WTC11 (cell line): Measurements from ENCODE around the gene NRIP2. TPM values are rescaled to one million over a fixed set of nuclear protein-coding genes. Genes with fewer than 3 reads are reported as not detected.

Source experiments
- ATAC-seq: fragments of 200-7000 bp; cut with Tn5 transposase; 2 replicates; pipeline ENCODE4 v1.10.0; 2021; ENCODE audit warnings: mild to moderate bottlenecking, moderate library complexity
- CTCF ChIA-PET: fragments of 300-600 bp; sonication (Branson Sonifier 250); formaldehyde crosslinking; loops from one replicate; lab custom pipeline; 2021; ENCODE audit warnings: antibody characterized with exemption; lab: Charles Lee
- POLR2A ChIA-PET: fragments of 350-600 bp; sonication (Branson Sonifier 250); formaldehyde crosslinking; loops from one replicate; lab custom pipeline; 2021; ENCODE audit warnings: antibody characterized with exemption; lab: Charles Lee
- DNase-seq: peaks from one replicate; pipeline ENCODE4 v3.0.0; 2021; ENCODE audit warnings: low spot score
- H3K27ac Mint-ChIP-seq: 2 replicates; pipeline ENCODE4 v1.8.0; 2021; ENCODE audit warnings: mixed read lengths
- H3K27me3 Mint-ChIP-seq: 2 replicates; pipeline ENCODE4 v1.8.0; 2021; ENCODE audit warnings: low read depth, mild to moderate bottlenecking, moderate library complexity, mixed read lengths
- H3K36me3 Mint-ChIP-seq: 2 replicates; pipeline ENCODE4 v1.8.0; 2021; ENCODE audit warnings: mixed read lengths
- H3K4me1 Mint-ChIP-seq: 2 replicates; pipeline ENCODE4 v1.8.0; 2022; ENCODE audit warnings: mixed read lengths
- H3K4me3 Mint-ChIP-seq: 2 replicates; pipeline ENCODE4 v1.8.0; 2021; ENCODE audit warnings: mild to moderate bottlenecking, moderate library complexity, mixed read lengths
- H3K9me3 Mint-ChIP-seq: 2 replicates; pipeline ENCODE4 v1.8.0; 2021; ENCODE audit warnings: mixed read lengths
- ATF1 ChIP-seq: sonication (generic); formaldehyde crosslinking; IDR thresholded peaks from 2 replicates; pipeline ENCODE4 v1.8.1; 2023; ENCODE audit warnings: mild to moderate bottlenecking, moderate library complexity, missing genetic modification reagents
- CREB1 ChIP-seq: sonication (generic); formaldehyde crosslinking; IDR thresholded peaks from 2 replicates; pipeline ENCODE4 v1.8.0; 2023; ENCODE audit warnings: mild to moderate bottlenecking, missing genetic modification reagents
- EMX1 ChIP-seq: fragments of 250-450 bp; sonication (Bioruptor Pico); IDR thresholded peaks from 2 replicates; pipeline ENCODE4 v1.8.0; 2021; ENCODE audit warnings: mild to moderate bottlenecking
- ETV6 ChIP-seq: sonication (generic); formaldehyde crosslinking; IDR thresholded peaks from 2 replicates; pipeline ENCODE4 v1.8.1; 2022; ENCODE audit warnings: mild to moderate bottlenecking, missing genetic modification reagents
- GABPB1 ChIP-seq: sonication (generic); formaldehyde crosslinking; IDR thresholded peaks from 2 replicates; pipeline ENCODE4 v1.8.1; 2023; ENCODE audit warnings: mild to moderate bottlenecking, missing genetic modification reagents
- GRHL2 ChIP-seq: fragments of 250-450 bp; sonication (Bioruptor Pico); IDR thresholded peaks from 2 replicates; pipeline ENCODE4 v1.8.0; 2022; ENCODE audit warnings: mild to moderate bottlenecking, moderate library complexity; ENCODE audit not compliant: insufficient replicate concordance, severe bottlenecking
- HMGA2 ChIP-seq: fragments of 250-450 bp; sonication (Bioruptor Pico); IDR thresholded peaks from 2 replicates; pipeline ENCODE4 v1.4.0; 2021; ENCODE audit warnings: mild to moderate bottlenecking, moderate library complexity
- MYBL2 ChIP-seq: sonication (generic); formaldehyde crosslinking; IDR thresholded peaks from 2 replicates; pipeline ENCODE4 v1.8.1; 2023; ENCODE audit warnings: mild to moderate bottlenecking, moderate library complexity, missing genetic modification reagents
- NFATC4 ChIP-seq: fragments of 250-450 bp; sonication (Bioruptor Pico); IDR thresholded peaks from 2 replicates; pipeline ENCODE4 v1.9.0; 2021; ENCODE audit warnings: mild to moderate bottlenecking
- SP1 ChIP-seq: sonication (generic); formaldehyde crosslinking; conservative IDR thresholded peaks from 2 replicates; pipeline ENCODE4 v1.8.1; 2022; ENCODE audit warnings: missing genetic modification reagents
- total RNA-seq: library from RNA; stranded (reverse); gene quantifications from 3 replicates; pipeline ENCODE4 v1.2.3, GENCODE V29; 2021
- TF ChIP-seq, protein P1 (sequence below): sonication (generic); formaldehyde crosslinking; IDR thresholded peaks from 2 replicates; pipeline ENCODE4 v1.8.1; 2023; ENCODE audit warnings: mild to moderate bottlenecking, missing genetic modification reagents, moderate library complexity
- TF ChIP-seq, protein P2 (sequence below): sonication (generic); formaldehyde crosslinking; IDR thresholded peaks from 2 replicates; pipeline ENCODE4 v1.8.1; 2022; ENCODE audit warnings: missing genetic modification reagents, borderline replicate concordance
- TF ChIP-seq, protein P3 (sequence below): fragments of 250-450 bp; sonication (Bioruptor Pico); IDR thresholded peaks from 2 replicates; pipeline ENCODE4 v1.9.0; 2021; ENCODE audit warnings: mild to moderate bottlenecking, borderline replicate concordance
- TF ChIP-seq, protein P4 (sequence below): sonication (generic); formaldehyde crosslinking; IDR thresholded peaks from 2 replicates; pipeline ENCODE4 v1.8.1; 2023; ENCODE audit warnings: mild to moderate bottlenecking, missing genetic modification reagents, borderline replicate concordance
- TF ChIP-seq, protein P5 (sequence below): sonication (generic); formaldehyde crosslinking; IDR thresholded peaks from 2 replicates; pipeline ENCODE4 v1.8.0; 2022; ENCODE audit warnings: mild to moderate bottlenecking, missing genetic modification reagents

NRIP2 gene
- total RNA-seq, 1 experiment from 2014 or later: not detected

DNA sequence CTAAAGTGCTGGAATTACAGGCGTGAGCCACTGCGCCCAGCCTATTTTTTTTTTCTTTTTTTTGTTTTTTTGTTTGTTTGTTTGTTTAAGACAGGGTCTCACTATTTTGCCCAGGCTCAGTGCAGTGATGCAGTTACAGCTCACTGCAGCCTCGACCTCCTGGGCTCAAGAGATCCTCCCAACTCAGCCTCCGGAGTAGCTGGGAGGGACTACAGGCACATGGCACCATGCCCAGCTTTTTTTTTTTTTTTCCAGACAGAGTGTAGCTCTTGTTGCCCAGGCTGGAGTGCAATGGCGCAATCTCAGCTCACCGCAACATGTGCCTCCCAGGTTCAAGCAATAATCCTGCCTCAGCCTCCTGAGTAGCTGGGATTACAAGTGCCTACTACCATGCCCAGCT is 28.1 kb downstream of the NRIP2 start:
- H3K4me1 Mint-ChIP-seq: peaks cover 3% of the 10 kb centered on the region; the same call in 1 of the 2 replicates
- POLR2A ChIA-PET: interaction anchor here (1.2 kb wide), 1 partner anchor 11 kb away, joined by 3 read pairs; no protein-coding TSS in a partner anchor
- H3K27me3 Mint-ChIP-seq: no peaks in the 10 kb centered on the region
- DNase-seq: no peak
- no peaks in the 10 kb centered on the region for H3K9me3 Mint-ChIP-seq
- TF ChIP-seq, protein P1, sequence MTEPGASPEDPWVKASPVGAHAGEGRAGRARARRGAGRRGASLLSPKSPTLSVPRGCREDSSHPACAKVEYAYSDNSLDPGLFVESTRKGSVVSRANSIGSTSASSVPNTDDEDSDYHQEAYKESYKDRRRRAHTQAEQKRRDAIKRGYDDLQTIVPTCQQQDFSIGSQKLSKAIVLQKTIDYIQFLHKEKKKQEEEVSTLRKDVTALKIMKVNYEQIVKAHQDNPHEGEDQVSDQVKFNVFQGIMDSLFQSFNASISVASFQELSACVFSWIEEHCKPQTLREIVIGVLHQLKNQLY (CRISPR knock-in tag): no peak
- no peak for TF ChIP-seq GRHL2 (CRISPR knock-in tag)
- TF ChIP-seq HMGA2 (CRISPR knock-in tag): no peak
- TF ChIP-seq, protein P2, sequence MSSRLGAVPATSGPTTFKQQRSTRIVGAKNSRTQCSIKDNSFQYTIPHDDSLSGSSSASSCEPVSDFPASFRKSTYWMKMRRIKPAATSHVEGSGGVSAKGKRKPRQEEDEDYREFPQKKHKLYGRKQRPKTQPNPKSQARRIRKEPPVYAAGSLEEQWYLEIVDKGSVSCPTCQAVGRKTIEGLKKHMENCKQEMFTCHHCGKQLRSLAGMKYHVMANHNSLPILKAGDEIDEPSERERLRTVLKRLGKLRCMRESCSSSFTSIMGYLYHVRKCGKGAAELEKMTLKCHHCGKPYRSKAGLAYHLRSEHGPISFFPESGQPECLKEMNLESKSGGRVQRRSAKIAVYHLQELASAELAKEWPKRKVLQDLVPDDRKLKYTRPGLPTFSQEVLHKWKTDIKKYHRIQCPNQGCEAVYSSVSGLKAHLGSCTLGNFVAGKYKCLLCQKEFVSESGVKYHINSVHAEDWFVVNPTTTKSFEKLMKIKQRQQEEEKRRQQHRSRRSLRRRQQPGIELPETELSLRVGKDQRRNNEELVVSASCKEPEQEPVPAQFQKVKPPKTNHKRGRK (CRISPR knock-in tag): no peak
- TF ChIP-seq SP1 (CRISPR knock-in tag): no peak
- no peak overlapping the region for H3K4me3 Mint-ChIP-seq
- H3K36me3 Mint-ChIP-seq: peaks cover 47% of the 10 kb centered on the region
- H3K27ac Mint-ChIP-seq: no peak overlapping the region
- no peak for ATAC-seq
- CTCF ChIA-PET: no interaction called here

DNA sequence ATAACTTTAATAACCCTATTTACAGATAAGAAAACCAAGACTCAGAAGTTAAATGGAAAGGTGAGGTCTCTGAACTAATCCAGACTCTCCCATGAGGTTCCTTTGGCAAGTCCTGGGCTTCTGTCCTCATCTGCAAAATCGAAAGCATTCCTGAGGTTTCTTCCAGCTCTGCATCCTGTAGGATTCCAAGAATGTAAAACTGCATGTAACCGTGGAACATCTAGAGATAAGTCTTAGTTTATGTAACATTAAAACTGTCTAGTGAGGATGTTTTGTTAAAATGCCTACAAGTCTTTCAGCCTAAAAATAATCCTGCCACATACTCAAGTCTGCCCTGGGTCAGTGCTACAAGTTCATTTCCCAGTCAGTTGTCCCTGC is 29.7 kb downstream of the NRIP2 start:
- Mint-ChIP-seq H3K4me1 (no peaks in the 10 kb centered on the region), H3K36me3 (peaks cover 63% of the 10 kb centered on the region), H3K9me3 (no peaks in the 10 kb centered on the region), H3K27me3 (no peaks in the 10 kb centered on the region), H3K27ac (no peak overlapping the region), H3K4me3 (no peak overlapping the region)
- DNase-seq: no peak
- ChIA-PET POLR2A (interaction anchor here (1.2 kb wide), 1 partner anchor 9 kb away, joined by 3 read pairs; no protein-coding TSS in a partner anchor), CTCF (no interaction called here)
- ATAC-seq: no peak
- TF ChIP-seq, protein P3, sequence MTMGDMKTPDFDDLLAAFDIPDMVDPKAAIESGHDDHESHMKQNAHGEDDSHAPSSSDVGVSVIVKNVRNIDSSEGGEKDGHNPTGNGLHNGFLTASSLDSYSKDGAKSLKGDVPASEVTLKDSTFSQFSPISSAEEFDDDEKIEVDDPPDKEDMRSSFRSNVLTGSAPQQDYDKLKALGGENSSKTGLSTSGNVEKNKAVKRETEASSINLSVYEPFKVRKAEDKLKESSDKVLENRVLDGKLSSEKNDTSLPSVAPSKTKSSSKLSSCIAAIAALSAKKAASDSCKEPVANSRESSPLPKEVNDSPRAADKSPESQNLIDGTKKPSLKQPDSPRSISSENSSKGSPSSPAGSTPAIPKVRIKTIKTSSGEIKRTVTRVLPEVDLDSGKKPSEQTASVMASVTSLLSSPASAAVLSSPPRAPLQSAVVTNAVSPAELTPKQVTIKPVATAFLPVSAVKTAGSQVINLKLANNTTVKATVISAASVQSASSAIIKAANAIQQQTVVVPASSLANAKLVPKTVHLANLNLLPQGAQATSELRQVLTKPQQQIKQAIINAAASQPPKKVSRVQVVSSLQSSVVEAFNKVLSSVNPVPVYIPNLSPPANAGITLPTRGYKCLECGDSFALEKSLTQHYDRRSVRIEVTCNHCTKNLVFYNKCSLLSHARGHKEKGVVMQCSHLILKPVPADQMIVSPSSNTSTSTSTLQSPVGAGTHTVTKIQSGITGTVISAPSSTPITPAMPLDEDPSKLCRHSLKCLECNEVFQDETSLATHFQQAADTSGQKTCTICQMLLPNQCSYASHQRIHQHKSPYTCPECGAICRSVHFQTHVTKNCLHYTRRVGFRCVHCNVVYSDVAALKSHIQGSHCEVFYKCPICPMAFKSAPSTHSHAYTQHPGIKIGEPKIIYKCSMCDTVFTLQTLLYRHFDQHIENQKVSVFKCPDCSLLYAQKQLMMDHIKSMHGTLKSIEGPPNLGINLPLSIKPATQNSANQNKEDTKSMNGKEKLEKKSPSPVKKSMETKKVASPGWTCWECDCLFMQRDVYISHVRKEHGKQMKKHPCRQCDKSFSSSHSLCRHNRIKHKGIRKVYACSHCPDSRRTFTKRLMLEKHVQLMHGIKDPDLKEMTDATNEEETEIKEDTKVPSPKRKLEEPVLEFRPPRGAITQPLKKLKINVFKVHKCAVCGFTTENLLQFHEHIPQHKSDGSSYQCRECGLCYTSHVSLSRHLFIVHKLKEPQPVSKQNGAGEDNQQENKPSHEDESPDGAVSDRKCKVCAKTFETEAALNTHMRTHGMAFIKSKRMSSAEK: no peak
- TF ChIP-seq, protein P4, sequence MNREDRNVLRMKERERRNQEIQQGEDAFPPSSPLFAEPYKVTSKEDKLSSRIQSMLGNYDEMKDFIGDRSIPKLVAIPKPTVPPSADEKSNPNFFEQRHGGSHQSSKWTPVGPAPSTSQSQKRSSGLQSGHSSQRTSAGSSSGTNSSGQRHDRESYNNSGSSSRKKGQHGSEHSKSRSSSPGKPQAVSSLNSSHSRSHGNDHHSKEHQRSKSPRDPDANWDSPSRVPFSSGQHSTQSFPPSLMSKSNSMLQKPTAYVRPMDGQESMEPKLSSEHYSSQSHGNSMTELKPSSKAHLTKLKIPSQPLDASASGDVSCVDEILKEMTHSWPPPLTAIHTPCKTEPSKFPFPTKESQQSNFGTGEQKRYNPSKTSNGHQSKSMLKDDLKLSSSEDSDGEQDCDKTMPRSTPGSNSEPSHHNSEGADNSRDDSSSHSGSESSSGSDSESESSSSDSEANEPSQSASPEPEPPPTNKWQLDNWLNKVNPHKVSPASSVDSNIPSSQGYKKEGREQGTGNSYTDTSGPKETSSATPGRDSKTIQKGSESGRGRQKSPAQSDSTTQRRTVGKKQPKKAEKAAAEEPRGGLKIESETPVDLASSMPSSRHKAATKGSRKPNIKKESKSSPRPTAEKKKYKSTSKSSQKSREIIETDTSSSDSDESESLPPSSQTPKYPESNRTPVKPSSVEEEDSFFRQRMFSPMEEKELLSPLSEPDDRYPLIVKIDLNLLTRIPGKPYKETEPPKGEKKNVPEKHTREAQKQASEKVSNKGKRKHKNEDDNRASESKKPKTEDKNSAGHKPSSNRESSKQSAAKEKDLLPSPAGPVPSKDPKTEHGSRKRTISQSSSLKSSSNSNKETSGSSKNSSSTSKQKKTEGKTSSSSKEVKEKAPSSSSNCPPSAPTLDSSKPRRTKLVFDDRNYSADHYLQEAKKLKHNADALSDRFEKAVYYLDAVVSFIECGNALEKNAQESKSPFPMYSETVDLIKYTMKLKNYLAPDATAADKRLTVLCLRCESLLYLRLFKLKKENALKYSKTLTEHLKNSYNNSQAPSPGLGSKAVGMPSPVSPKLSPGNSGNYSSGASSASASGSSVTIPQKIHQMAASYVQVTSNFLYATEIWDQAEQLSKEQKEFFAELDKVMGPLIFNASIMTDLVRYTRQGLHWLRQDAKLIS (CRISPR knock-in tag): no peak
- no peak for TF ChIP-seq EMX1

DNA sequence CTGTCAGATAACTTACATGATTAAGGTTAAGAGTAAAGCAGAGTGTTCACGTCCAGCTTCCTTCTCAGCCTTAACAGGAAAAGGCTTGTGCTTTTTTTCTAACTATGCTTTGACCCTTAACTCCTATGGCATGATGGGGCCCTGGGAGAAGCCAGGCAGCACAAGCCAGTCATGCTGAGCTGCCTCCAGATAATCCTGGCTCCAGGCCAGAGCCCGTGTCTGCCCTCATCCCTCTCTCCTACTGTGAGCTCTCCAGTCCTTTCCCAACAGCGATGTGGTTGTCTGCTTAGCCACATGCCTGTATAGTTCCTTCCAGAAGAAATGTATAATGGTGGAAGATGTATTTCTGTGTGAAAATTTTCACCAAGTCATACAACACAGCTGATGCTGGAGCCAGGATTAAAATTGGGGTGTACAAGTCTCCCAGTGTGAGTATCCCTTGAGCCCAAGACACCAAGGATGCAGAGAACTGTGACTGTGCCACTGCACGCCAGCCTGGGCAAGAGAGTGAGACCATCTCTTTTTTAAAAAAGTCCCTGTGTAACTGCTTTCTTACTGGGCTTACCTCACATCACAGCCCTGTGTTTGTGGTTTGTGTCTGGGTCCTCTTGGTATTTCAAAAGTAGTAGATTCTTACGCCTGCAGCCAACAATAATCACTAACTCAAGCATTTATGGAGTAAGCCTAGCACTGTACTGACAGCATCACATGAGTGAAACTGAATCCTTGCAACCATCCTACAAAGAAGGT is 30.3 kb downstream of the NRIP2 start:
- Mint-ChIP-seq H3K9me3 (no peaks in the 10 kb centered on the region), H3K36me3 (peaks cover 68% of the 10 kb centered on the region), H3K4me1 (no peaks in the 10 kb centered on the region), H3K27me3 (no peaks in the 10 kb centered on the region), H3K4me3 (no peak overlapping the region), H3K27ac (no peak overlapping the region)
- ChIA-PET POLR2A (interaction anchor here (0.5 to 1.2 kb wide), 2 partner anchors 9 to 1889 kb away, joined by 3 to 5 read pairs; no protein-coding TSS in a partner anchor), CTCF (interaction anchor here (0.5 kb wide), 1 partner anchor 49 kb away, joined by 5 read pairs; no protein-coding TSS in a partner anchor)
- no peak for ATAC-seq
- DNase-seq: no peak
- TF ChIP-seq, protein P5, sequence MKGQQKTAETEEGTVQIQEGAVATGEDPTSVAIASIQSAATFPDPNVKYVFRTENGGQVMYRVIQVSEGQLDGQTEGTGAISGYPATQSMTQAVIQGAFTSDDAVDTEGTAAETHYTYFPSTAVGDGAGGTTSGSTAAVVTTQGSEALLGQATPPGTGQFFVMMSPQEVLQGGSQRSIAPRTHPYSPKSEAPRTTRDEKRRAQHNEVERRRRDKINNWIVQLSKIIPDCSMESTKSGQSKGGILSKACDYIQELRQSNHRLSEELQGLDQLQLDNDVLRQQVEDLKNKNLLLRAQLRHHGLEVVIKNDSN: no peak
- TF ChIP-seq, protein P1 (CRISPR knock-in tag): no peak
- TF ChIP-seq ATF1 (CRISPR knock-in tag): no peak
- TF ChIP-seq MYBL2 (CRISPR knock-in tag): no peak
- TF ChIP-seq CREB1 (CRISPR knock-in tag): no peak
- TF ChIP-seq NFATC4: no peak
- TF ChIP-seq GABPB1: no peak
- no peak for TF ChIP-seq GRHL2 (CRISPR knock-in tag)
- no peak for TF ChIP-seq ETV6 (CRISPR knock-in tag)
